Ishikawa (cell line): ENCODE results near the gene APOBEC4.

Experiments
- CREB1 ChIP-seq: IDR thresholded peaks from 2 replicates; pipeline ENCODE4 v1.6.1; 2012; ENCODE audit warnings: low read depth
- EGR1 ChIP-seq: IDR thresholded peaks from 2 replicates; pipeline ENCODE4 v1.6.1; 2012
- EP300 ChIP-seq: IDR thresholded peaks from 2 replicates; pipeline ENCODE4 v1.6.1; 2012; ENCODE audit warnings: borderline replicate concordance
- TAF1 ChIP-seq: IDR thresholded peaks from 2 replicates; pipeline ENCODE4 v1.6.1; 2012; ENCODE audit warnings: low read depth, mild to moderate bottlenecking
- TCF12 ChIP-seq: IDR thresholded peaks from 2 replicates; pipeline ENCODE4 v1.6.1; 2012; ENCODE audit warnings: low read depth

- no peak for TF ChIP-seq TCF12
- TF ChIP-seq TAF1 = no peak
- no peak for TF ChIP-seq CREB1
- no peak for TF ChIP-seq EGR1
- TF ChIP-seq EP300 = no peak
Observed at GRCh38 chr1:183638649-183639387, 14.3 kb downstream of the APOBEC4 start.
